ENCODE results near the gene CEP85.

DNA sequence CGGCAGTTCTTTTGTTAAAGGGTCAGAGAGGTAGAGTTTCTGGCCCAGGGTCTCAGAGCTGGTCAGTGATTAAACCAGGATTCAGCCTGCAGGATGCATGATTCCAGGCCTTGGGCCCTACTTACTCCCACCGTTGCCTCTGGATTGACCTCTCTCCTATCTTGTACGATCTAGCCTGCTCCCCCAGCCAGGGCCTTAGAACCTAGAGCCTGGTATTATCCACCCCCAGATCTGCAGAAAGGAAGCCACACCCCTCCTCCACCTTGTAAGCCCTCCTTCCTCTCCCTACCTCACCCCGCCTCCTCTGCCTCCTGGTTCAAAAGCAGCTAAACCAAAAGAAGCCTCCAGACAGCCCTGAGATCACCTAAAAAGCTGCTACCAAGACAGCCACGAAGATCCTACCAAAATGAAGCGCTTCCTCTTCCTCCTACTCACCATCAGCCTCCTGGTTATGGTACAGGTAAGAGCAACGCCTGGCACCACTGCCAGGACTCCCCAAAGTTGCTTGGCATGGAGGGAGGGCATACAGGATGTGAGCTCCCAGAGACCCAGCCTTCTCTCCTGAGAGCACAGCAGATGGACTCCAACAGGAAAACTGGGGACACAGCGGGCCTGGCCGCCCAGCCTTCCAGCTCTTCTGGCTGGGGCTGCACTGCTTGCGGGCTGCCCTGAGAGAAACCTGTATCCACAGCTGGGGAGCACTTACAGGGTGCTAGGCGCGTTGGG lies 83.8 kb downstream of the CEP85 start, which contains the start of gene CD52:
- TF ChIP-seq, protein P1, sequence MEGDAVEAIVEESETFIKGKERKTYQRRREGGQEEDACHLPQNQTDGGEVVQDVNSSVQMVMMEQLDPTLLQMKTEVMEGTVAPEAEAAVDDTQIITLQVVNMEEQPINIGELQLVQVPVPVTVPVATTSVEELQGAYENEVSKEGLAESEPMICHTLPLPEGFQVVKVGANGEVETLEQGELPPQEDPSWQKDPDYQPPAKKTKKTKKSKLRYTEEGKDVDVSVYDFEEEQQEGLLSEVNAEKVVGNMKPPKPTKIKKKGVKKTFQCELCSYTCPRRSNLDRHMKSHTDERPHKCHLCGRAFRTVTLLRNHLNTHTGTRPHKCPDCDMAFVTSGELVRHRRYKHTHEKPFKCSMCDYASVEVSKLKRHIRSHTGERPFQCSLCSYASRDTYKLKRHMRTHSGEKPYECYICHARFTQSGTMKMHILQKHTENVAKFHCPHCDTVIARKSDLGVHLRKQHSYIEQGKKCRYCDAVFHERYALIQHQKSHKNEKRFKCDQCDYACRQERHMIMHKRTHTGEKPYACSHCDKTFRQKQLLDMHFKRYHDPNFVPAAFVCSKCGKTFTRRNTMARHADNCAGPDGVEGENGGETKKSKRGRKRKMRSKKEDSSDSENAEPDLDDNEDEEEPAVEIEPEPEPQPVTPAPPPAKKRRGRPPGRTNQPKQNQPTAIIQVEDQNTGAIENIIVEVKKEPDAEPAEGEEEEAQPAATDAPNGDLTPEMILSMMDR (conservative IDR thresholded peaks at IDR 0.05 in 1 of 2, IDR thresholded peaks at IDR 0.05 in 1 of 2; ENCODE audit: extremely low read depth in 1 of 2, insufficient read depth in 1 of 2, low read depth in 1 of 2, low read length in 2 of 2), result no peak
- TF ChIP-seq EZH2 (IDR thresholded peaks at IDR 0.05; ENCODE audit: borderline replicate concordance, low read length), result no peak

All from mammary epithelial cell (primary cell).